Measurements from ENCODE around the gene FITM2.
A peak's percentile ranks its signal among the peaks of the same experiment; 100 is the strongest.
"Not testable (repeated sequence)": the region's sequence is repeated elsewhere in the genome, so short reads cannot be mapped to it uniquely, and the experiment has no call there.

FITM2 gene

DNA sequence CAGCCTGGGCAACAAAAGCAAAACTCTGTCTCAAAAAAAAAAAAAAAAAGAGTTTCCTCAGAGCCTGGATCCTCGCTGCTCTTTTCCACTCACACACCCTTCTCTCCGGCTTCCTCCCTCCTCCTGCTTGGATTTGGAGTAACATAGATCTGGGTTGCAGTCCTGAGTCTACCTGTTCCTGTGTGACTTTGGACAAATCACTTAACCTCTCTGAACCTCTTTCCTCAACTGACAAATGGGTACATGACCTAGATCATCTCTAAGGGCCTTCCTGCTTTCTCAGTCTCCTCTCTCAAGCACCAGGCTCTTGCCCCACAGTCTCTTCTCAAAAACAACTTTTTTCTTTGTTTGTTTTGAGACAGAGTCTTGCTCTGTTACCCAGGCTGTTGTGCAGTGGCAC lies 20.2 kb upstream of the FITM2 start:
- DNase-seq (ENCODE audit: low read depth), result no peak

DNA sequence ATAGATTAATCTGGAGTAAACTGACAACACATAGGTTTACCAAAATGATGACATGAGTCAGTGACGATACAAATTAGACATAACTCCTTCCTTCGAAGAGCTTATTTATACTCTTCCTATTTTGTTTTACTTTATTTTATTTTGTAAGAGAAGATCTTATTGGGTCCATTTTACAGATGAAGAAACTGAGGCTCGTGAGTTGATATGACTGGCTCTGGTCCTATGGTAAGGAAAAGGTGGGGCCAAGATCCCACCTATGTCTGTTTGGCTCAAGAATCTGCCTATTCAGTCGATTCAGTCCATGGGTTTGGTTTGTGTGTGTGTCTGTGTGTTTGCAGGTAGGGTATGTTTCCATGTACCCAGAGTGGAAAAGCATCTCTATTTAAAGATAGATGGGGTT lies 17.4 kb upstream of the FITM2 start:
- DNase-seq (ENCODE audit: low read depth), result no peak

DNA sequence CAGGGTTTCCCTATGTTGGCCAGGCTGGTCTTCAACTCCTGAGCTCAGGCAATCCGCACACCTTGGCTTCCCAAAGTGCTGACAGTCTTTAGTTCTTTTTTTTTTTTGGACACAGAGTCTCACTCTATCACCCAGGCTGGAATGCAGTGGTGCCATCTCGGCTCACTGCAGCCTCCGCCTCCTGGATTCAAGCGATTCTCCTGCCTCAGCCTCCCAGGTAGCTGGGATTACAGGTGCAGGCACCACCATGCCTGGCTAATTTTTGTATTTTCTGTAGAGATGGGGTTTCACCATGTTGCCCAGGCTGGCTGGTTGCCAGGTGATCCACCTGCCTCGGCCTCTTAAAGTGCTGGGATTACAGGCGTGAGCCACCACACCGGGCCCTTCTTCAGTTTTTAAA lies 16.7 kb upstream of the FITM2 start:
- DNase-seq (ENCODE audit: low read depth), result not testable (repeated sequence)

DNA sequence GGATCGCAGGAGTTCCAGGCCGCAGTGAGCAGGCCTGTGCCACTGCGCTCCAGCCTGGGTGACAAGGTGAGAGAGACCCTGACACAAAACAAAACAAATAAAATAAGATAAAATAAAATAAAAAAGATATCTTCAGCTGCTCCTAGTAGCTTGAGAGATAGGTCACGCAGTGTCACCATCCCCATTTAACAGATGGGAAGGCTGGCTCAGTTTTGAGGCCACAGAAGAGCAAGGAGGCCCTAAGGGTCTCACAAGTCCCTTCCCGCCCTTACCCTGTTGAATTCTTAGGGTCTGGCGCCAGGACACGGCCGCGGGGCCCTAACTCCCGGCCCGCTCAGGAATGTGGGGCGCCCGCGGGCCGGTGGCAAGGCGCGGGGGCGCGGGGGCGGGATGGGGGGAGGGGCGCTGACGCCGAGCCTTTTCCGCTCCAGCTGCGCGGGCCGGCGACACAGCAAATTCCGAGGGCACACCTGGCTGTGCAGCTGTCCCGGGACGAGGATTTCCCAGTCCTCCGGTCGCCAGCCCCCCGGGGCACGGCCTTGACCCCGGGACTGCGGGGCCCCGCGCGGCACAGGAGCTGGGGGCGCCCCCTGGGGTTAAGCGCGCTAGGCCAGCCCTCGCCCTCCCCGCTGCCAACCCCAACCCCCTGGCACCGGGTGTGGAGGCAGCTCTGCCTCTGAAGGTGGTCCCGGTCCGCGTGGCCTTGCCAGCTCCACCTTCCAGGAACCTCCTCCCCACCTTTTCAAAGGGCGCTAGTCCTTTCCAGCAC lies 15.6 kb upstream of the FITM2 start:
- DNase-seq (ENCODE audit: low read depth), result no peak

DNA sequence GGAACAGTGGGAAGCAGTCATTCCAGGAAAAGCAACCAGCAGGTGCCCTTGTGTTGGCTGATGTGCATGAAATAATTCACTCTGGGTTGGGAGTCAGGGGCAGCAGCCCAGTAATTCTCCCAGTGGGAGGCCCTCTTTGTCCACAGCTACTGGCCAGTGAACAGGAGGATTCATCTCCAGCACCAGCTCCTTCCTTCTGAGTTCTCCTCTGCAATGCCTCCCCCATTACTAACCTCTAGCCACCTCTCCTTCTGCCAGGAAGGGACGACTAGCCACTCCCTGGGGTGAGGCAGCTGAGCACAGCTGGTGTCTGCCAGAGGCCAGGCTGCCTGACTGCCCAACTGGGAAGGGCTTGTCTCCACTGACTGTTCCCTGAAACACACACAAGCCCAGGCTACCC lies 13.3 kb upstream of the FITM2 start:
- no peak for DNase-seq (ENCODE audit: low read depth)

DNA sequence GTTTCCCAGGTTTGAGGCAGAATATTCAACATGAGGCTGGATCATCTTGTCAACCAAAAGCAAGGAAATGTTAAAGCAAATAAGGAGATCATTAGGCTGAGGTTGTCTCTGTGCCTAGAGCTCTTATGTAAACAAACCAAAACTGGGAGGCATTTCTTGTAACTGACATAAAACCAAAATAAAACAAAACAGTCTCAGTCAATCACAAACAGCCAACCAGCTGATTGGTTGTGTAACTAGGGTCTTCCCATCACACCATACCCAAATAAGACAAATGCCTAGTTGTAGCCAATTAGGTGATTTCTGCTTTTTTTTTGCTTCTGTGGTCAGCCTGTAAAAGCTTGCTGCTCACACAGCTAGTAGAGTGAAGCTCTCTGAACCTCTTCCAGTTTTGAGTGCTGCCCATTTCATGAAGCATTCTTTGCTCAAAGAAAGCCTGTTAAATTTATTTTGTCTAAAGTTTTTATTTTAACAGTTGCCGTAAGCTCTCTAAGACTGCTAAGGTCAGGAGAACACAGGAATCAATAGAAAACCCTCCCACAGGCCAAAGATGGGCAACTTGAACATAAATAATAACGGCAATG lies 8.9 kb upstream of the FITM2 start:
- DNase-seq (ENCODE audit: low read depth), result no peak

DNA sequence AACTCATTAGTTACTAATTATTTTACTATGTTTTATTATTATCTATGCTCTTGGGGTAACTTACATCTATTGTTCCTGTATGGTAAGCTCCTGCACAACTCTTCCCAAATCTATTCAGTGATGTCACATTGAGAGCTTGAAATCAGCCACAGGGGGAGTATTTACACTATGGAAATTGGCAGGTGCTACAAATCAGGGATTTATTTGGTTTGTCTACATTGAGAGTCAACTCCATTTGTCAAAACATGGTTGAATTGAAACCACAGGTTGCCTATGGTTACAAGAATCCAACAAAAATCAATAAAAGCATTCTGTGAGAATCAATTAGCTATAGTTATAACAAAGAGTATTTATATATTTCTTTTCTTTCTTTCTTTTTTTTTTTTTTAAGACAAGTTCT lies 3.9 kb upstream of the FITM2 start:
- DNase-seq (ENCODE audit: low read depth), result no peak

DNA sequence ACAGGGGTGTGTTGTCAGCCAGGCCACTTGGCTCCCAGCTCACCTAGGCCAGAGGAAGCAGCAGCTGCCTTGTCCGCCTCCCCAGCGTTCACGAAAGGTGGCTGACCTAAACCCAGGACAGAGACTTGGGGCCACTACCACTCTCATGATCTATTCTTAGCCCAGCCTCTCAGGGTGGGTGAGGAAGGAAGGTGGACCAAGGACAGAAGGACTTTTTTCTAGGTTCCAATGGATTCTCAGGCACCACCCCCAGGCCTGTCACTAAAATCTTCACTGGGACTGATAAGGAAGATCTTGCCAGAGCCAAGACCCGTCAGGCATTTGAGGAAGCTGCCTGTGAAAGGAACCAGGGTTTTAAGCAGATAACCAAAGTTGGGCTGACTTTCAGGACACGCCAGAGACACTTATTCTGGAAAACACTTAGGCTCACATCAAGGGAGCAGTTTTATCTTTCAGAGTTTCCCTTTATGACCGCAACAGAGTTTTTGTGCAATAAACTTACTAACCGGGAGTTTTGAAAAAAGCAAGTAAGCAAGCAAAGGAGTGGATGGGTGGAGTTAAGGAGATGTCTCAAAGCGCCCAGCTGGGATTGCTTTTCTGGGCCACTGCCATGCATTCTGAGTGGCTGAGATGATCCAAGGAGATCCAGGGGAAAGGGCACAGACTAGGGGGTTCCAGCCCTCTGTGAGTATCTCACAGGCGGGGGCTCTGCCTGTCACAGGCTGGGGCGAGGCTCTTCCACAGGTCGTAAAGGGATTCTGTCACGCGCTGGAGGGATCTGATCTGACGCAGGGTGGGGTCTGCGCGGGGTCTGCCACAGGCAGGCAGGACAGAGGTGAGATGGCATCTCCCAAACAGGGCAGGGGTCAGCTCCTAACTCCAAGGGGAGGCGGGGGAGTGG lies 989 bp downstream of the FITM2 start:
- peak; percentile 54 for DNase-seq (ENCODE audit: low read depth)

DNA sequence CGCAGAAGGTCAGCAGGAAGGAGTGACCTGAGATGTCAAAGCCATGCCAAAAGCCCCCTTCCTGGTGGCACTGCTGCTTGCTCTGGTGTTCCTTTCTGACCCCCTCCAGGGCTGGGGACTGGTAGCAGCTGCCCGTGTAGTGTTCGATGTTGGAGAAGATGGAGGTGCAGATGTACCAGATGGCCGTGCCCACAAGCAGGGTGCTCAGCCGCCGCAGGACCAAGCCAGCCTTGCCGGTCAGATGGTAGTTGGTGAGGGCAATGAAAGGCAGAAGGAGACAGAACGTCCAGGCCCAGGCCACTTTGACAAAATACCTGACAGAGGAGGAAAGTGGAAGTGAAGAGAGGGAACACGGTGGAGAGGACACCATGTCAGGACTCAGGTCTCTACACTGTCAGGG lies 4.1 kb downstream of the FITM2 start:
- no peak for DNase-seq (ENCODE audit: low read depth)

DNA sequence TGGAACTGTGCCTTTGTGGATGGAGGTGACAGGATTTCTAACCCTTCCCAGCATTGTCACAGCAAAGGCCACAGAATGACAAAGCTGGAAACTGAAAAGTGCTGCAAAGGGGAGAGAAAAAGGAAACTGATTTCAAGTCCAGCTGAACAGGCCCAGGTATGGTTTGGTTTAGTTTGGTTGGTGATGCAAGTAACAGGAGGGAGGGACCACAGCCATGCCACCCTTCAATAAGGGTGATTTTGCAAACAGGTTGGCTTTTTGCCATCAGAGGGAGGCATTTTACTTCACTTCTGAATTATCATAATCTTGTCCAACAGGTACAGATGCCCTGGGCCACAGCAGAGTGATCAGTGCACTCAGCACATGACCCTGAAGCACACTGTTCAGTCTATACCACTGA lies 6.6 kb downstream of the FITM2 start:
- no peak for DNase-seq (ENCODE audit: low read depth)

DNA sequence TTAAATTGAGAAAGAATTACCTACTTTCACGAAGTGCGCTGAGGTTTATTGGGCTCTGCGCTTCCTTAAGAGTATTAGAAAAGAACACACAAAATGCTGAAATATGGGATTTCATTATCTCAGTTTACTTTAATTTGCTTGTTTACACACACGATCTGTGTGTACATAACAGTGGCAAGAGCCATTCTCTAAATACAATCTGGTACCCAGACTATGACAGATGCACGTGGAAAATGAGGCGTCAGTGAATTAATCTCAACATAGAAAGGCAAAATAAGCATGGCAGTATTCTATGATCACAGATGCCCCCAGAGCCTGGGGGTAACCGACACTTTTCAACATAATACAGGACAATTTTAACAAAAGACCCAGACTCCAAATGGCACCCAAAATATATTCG lies 8.3 kb downstream of the FITM2 start:
- no peak for DNase-seq (ENCODE audit: low read depth)

DNA sequence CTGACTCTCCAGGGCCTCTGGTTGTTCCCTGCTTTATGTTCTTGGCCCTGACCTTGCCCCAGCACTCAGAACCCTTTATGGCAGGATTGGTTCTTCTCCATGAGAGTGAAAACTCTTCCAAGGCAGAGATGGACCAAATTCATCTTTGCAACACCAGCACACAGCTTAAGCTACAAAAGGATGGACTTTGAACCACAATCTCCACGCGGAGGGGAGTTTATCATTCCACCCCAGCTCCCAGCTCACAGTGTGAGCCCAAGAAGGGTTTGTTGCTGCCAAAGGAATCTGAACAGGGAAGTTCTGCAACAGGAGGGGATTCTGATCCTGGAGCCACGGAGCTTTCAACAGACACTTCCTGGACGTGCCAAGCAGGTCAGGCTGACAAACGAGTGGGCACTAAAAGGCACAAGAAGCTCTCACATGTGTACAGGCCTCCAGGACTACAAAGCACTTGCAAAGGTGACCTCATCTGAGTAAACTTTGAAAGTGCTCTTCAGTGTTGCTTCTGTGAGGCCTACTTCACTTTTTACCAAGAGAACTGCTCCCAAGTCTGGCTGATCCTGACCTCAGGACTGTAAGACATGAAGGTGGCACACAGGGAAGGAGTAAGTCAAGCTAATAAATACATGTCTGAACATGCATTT lies 8.9 kb downstream of the FITM2 start:
- DNase-seq (ENCODE audit: low read depth), result no peak

DNA sequence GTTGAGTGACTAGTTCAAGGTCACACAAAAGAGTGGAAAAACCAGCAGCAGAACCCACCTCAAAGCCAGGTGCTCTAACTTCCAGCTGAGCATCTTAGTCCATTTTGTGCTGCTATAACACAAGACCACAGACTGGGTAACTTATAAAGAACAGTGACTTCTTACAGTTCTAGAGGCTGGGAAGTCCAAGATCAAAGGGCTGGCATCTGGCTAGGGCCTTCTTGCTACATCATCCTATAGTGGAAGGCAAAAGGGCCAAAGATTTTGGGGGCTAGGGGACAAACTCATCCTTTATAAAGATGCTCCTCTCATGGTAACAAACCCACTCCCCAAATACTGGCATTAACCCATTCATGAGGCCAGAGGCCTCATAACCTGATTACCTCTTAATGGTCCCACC lies 9.7 kb downstream of the FITM2 start:
- DNase-seq (ENCODE audit: low read depth), result no peak

DNA sequence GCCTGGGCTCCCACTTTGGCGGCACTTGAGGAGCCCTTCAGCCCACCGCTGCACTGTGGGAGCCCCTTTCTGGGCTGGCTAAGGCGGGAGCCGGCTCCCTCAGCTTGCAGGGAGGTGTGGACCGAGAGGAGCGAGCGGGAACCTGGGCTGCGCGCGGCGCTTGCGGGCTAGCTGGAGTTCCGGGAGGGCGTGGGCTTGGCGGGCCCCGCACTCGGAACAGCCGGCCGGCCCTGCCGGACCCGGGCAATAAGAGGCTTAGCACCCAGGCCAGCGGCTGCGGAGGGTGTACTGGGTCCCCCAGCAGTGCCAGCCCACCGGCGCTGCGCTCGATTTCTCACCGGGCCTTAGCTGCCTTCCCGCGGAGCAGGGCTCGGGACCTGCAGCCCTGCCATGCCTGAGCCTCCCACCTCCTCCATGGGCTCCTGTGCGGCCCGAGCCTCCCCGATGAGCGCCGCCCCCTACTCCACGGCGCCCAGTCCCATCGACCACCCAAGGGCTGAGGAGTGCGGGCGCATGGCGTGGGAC lies 11.9 kb downstream of the FITM2 start:
- DNase-seq (ENCODE audit: low read depth), result not testable (repeated sequence)

DNA sequence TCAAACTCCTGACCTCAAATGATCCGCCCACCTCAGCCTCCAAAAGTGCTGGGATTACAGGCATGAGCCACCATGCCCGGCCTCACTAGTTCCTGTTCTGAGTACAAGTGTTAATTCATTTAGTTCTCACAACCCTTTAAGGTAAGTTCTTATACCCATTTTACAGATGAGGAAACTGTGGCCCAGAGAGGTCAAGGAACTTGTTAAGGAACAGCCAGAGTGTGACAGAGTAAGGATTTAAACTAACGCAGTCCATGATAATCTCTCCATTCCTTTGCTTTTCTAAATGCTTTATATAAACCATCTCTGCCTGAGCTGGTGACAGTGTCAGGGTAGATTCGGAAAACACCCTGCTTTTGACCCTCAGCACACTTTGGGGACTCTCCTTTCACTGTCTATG lies 13.3 kb downstream of the FITM2 start:
- no peak for DNase-seq (ENCODE audit: low read depth)

DNA sequence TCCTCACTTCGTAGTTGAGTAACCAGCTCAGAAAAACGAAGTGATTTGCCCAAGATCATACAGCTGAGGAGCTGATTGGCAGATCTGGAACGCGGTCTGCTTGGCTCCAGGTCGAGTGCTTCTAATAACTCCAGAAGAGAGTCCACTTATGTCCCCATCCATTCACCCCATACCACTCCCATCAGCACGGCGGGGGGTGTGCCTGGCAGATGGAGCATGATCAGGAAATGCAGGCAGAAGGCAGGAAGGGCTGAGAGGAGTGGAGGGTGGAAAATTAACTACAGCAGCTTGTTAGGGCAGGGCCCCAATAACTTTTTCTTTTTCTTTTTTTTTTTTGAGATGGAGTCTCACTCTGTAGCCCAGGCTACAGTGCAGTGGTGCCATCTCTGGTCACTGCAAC lies 15.0 kb downstream of the FITM2 start:
- no peak for DNase-seq (ENCODE audit: low read depth)

DNA sequence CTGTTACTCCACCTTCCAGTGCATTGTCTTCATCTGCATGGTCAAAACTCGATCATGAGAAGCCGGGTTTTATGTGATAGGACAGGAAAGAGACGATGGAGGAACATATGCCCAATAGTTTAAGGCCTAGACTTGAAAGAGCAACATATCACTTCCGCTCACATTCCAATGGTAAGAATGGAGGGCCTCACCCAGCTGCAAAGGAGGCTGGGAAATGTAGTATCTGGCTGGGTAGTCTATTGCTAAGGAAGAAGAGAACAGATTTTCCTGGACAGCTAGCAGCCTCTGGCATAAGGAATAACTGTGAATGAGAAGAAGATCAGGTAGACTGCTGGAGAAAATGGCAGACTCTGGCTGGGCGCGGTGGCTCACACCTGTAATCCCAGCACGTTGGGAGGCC lies 19.2 kb downstream of the FITM2 start:
- no peak for DNase-seq (ENCODE audit: low read depth)

DNA sequence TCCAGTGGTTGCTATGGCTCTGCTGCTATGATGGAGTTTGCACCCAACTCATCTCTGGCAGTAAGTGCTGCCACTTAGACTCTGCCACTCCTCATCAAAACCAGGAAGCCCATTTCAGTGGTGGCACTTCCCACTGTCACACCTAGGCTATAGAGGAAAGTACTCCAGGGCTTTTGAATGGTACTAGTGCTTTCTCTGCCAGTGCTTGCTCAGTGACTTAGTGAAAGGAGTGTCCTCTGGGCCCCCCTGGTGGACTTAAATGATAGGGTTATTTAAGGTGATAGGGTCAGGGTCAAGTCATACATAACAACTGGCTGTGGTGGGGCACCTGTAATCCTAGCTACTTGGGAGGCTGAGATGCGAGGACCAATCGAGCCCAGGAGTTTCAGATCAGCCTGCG lies 22.8 kb downstream of the FITM2 start:
- DNase-seq (ENCODE audit: low read depth), result peak; percentile 32

DNA sequence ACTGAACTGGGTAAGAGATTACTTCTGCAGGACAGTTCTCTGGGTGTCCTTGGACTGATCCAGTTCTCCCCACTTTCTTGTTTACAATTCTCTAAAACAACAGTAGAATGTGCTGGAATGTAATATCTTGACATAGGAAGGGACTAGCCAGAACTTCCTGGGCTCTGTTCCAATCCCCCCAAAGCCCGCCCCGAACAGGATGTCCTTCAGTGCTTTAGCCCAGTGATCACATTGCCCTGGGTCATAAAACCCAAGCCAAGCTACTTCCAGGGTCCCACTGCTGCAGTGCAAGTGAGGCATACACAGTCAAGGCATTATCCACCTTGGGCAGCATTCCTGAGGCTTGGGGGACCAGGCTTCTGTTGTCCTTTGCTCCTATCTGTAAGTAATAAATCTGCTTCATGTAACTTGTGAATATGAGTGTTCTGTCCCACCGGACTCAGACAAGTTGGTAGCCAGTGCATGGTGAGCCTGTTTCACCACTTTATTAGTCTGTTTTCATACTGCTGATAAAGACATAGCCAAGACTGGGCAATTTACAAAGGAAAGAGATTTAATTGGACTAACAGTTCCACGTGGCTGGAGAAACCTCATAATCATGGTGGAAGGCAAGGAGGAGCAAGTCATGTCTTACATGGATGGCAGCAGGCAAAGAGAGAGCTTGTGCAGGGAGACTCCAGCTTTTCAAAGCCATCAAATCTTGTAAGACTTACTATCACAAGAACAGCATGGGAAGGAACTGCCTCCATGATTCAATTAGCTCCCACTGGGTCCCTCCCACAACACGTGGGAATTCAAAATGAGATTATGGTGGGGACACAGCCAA lies 23.5 kb downstream of the FITM2 start:
- no peak for DNase-seq (ENCODE audit: low read depth)

DNA sequence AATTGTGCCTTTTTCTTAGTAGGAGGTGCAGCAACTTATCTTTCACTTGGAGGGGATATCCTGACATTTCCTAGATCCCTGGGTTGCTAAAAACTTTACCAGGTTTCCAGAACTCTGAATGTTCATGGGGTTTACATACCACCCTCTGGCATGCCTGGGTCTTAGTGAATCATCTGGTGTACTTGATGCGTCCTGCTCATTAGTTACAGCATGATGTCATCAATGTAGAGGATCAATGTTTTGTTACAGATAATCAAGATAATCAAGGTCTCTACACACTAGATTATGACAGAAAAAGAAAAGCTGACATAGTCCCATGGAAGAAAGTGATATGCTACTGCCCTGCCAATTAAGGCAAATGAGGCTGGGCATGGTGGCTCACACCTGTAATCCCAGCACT lies 27.0 kb downstream of the FITM2 start:
- DNase-seq (ENCODE audit: low read depth), result peak; percentile 63

DNA sequence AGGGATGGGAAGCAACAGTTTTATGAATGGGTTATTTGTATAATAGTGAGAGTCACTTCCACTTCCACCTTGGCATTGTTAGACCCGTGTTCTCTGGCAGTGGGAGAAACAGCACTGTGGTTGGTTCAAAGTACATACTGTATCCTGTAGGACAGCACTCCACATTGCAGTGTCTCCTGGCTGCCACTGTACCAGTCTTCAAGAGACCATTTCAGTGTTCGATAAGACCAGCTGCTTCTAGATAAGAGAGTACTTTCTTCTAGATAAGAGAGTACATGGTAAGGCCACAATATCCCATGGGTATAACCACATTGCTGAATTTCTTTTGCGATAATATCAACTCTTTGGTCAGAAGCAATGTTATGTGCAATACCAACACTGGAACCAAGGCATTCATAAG lies 28.8 kb downstream of the FITM2 start:
- no peak for DNase-seq (ENCODE audit: low read depth)
